NCI-H1436 treated with DMSO at 0.1 percent for 48 hours (cell line): Measurements from ENCODE around the gene ROBO1.
"Not testable (repeated sequence)": the region's sequence is repeated elsewhere in the genome, so short reads cannot be mapped to it uniquely, and the experiment has no call there.

Experiments used
- DNase-seq: peaks from one replicate; lab custom pipeline; 2025; lab: John Stamatoyannopoulos, UW

ROBO1 gene

DNA sequence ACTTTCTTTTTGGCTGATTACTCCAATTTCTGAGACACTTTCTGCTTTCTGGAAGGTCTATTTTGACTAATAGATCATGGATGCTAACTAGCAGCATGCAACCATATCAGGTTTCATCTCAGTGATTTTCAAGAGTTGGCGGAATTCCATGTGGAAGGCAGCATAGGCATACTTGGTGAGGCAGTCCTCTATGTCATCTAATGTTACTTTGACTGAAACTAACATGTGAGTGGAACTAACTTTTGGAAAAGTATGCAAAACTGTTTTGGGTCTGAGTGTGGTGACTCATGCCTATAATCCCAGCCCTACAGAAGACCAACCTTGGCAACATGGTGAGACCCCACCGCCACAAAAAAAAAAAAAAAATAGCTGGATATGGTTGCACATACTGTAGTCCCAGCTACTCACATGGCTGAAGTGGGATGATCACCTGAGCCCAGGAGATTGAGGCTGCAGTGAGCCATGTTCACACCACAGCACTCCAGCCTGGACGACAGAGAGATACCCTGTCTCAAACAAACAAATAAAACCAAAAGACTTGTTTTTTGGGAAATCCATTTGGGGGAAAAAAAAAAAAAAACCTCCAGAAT lies 1033.7 kb downstream of the ROBO1 start:
- no peak for DNase-seq

DNA sequence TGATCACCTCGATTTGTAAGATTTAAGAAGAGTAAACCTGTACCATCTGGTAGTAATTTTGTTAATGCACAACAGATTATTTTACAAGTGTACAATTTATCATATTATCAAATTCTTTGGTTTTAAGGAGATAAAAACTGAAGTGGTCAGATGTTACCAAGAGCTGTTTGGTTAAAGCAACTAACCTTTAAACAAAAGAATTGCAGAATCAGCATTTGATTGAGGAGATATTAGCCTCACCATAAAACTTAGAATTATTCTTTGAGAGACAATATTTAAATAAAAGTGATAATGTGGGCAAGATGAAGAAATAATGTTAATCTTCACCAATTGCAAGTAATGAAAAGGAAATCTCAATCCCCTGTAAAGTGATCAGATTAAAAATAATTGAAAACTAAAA lies 1034.9 kb downstream of the ROBO1 start:
- DNase-seq = no peak

DNA sequence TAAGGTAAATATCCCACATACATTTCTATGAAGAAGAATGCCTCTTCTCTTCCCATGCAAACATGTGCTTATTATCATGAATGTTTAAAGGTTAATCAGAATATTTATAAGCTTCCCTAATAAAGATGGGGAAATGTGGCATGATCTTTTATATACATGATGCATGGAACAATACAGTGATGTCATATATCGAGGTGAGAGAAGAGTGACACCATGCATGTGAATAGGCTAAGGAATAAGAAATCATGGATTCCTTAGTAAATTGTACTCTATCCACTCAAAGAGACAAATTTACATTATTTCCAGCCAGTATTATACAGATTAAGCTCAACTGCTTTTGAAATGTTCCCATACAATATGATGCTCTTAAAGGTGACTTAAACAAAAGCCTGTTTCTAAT lies 1035.3 kb downstream of the ROBO1 start:
- no peak for DNase-seq

DNA sequence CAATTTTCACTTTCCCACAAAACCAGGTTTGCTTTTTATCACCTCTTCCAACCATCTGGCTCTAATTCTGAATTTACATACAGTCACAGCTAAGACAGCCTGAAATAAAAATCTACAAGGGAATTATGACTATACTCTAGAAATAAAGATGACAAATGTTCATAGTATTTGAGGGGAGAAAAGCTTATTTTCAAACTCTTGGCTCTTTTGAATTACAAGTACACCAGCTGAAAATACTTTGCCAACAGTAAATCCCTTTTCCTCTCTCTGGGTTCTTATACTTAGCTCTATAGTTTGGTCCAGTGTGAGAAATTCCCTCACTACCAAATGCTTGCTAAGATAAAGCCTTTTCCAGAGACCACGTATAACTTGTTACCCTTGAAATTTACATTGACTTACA lies 1037.9 kb downstream of the ROBO1 start:
- DNase-seq = no peak

DNA sequence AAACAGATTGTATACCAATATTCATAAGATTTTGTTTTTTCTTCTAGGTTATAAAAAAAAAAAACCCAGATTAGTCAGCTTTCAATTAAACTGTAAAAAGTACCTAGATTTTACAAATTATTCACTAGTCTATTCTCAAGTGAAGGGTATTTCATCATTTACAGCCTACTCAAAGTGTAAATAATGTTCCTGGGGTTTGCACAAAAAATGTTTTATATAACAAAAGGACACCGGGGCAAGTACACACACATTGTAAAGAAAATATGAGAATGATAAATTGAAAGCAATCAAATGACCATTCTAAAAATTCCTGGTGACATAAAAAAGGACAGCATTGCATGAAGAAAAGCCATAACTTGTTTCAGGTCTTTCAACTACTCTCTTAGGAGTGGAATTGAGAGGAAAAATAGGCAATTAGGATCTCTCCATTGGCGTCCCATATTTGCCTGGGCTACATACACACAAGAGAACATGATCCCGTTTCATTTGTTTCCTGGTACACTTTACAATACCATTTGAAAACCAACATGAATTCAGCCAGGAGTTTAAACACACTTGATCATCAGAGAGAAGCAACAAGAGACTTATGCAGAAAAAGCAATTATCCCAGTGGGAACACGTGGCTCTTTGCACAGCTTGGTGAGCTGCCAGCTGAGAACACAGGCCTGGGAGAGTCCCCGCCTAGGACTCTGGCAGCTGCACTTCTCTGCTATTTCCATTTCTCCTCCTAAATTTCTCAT lies 1039.2 kb downstream of the ROBO1 start:
- peak; percentile 67 for DNase-seq

DNA sequence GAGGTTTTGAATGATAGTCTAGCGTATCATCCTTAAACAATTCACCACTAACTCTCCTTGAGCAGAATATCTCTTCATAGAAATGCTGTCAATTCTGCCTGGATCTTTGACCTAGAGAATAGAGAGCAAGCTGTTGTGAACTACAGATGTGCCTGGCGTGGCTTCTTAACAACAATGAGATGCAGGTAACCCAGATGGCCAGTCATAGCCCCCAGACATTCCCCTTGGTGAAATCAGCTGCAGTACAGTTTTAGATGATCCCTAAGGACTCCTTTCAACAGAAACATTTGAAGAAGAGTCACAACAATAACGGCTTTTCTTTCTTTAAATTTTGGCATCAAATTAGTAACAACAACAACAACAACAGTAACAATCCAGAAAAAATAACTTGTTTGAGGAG lies 1041.3 kb downstream of the ROBO1 start:
- DNase-seq = no peak

DNA sequence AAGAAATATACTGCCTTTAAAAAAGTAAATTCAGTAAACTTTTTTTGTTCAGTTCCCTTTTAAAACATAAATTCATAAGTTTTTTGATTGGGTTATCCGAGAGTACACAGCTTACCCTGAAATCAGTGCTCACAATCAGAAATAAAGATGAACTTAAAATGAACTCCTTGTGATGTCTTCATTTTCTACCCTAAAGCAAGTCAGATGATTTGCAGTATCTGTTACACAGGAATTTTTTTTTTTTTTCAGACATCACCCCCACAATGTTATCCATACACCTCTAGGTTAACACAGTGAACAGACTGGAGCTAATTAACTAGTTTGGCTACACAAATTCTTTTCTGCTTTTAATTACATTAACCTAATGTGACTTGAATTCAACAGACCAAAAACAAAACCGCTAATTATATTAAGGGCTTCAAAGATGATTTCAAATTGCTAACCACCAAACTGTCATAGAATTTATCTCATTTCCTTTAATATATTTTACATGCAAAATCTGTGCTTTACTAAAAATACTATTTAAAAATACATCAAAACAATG lies 1042.0 kb downstream of the ROBO1 start:
- DNase-seq = no peak

DNA sequence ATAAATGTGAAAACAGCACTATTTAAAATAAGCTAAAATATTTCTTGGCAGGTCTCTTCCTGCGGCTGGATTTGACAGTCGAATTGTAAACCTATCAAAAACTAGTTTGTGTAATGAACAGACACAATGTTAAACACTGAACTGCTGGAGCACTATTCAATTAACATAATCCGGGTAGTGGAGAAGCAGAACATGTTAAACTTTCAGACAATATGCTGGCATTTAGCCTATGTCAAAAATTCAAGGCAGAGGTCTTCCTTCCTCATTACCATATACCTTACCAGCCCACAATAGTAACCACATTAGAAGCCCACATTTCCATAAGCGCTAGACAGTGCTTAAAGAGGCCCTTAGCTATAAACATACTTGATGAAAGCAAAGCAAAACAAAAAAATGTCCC lies 1042.9 kb downstream of the ROBO1 start:
- DNase-seq = no peak

DNA sequence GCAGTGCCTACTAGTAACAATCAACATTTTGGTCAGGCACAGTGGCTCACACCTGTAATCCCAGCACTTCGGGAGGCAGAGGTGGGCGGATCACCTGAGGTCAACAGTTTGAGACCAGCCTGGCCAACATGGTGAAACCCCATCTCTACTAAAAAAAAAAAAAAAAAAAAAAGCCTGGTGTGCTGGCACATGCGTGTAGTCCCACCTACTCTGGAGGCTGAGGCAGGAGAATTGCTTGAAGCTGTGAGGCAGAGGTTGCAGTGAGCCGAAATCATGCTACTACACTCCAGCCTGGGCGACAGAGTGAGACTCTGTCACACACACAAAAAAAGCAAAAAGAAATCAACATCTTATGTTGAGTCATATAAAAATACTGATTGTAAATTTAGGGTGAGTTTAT lies 1043.4 kb downstream of the ROBO1 start:
- DNase-seq = not testable (repeated sequence)

DNA sequence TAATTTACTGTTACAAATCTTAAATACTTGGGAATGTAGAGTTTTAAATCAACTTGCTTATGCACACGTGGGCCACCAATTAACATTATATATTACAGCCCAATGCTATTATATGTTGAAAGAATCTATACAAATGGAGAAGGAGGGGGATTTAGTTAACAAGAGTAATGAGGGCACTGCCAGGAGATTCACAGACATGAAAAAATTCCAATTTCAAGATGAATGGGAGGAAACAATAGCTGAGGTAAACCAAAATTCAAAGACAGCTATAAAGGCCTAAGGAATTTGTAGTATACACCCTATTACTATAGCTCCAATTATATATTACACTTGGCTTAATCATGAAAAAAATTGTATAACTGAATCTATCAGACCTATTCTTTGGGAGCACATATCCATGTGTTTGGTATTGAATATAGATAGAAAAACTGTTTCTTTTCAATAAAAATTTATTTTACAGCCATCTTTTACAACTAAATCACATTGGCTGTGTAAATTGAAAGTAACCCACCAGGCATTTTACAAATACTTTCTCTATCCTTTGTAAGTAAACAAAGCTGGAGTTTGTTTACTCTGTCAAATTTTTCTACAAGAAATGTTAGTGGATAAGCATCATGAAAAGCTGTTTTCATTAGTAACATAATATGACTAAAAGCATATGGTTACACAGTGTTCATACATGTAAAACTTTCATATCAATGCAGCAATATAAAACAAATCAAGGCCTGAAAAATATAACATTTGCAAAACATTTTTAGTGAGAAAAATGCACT lies 1045.8 kb downstream of the ROBO1 start:
- no peak for DNase-seq

DNA sequence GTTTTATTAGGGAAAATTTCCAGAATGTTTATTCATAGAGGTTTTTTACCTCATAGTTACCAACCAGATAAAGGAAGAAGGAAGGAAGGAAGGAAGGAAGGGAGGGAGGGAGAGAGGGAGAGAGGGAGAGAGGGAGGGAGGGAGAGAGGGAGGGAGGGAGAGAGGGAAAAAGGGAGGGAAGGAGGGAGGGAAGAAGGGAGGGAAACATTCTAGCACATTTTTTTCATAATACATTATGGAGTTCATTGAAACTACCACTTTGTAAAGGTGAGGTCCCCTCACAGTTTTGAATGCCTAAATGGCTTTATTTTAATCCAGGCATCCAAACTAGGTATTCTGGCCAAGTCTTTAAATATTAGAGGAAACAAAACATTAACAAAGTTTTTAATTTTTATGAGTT lies 1049.1 kb downstream of the ROBO1 start:
- DNase-seq = no peak

DNA sequence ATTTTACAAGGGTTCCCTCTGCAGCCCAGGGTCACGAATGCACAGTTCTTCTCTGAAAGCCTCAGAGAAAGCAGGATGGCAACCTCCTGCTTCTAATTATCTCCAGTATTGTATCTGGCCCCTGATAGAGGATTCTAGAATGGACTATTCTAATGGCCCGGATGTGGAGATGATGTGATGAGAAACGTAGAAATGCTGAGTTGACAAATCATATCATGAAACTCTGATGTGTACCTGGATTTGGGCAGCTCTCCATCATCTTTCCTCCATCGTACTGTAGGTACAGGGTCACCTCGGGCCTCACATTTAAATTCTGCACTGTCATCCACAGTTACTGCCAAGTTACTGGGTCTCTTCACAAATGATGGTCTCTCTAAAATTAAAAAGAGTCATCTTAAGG lies 1050.8 kb downstream of the ROBO1 start:
- no peak for DNase-seq

DNA sequence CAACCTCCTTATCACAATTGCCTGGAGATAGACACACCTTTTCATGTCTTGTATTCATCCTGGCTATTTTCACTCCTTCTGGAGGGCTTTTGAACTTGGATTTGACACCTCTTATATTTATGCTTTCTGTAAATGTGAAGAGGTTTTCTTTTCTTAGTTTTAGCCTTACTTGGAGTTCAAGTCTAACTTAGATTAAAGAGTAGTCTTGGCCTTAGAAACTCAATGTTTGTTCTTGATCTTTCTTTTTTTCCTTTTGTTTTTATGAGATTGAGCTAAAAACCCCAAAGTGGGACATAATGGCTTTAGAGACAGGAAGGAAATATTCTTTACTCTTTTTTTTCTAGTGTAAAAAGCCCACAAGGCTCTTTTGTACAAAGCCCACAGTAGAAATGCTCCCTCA lies 1054.9 kb downstream of the ROBO1 start:
- DNase-seq = no peak

DNA sequence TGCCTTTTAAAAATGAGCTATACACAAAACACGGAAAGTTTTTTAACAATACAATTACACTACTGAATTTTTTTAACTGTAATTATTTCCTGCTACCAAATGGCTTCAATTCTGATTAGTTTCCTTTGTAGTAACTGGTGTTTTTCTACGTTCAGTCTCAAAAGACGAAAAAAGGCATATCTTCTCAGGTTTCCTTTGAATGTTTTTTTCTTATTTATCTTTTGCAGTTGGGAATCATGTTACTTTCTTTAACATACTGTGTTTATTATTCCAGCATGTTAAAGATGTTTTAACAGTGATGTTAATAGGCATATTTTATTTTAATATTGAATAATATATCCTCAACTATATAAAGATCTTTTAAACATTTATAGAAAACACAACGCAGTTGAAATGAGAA lies 1055.5 kb downstream of the ROBO1 start:
- no peak for DNase-seq

DNA sequence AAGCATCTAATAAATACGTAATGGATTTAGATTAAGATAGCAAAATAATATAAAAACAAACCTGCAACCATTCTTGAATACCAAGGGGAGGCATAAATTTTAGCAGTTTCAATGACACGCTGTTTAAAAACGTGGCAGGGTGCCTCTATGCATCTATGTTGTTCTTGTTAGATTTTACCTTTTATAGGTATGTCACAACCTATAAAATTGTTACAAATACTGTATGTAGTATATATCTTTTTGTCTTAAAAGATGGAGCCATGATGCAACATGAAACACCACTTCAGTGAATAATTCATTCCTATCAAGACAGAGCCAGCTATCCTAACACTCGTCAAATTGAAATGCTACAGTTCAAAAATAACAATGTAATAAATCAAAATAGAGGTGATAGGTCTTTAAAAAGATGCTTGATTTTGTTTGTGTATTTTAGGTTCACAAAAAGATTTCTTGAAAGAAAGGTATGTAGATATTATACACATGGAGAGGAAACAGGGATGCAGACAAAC lies 1059.2 kb downstream of the ROBO1 start:
- no peak for DNase-seq

DNA sequence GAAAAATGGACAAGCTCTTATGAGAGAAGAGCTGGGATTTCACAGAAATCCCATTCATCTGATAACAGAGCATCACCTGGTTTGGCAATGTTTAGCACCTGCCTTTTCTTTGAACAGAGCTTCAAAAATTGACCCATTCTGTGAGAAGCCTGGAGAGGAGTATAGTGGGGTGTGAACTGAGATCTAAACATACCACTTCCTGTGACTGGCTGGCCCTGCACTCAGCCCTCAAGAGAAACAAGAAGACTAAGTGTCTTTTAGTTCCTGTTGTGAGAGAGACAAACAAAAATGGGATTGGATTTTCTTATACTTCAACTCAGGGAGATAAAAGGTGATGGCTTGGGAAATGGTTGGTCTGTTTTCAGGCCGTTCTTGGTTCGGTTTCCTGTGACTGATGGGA lies 1060.2 kb downstream of the ROBO1 start:
- DNase-seq = no peak

DNA sequence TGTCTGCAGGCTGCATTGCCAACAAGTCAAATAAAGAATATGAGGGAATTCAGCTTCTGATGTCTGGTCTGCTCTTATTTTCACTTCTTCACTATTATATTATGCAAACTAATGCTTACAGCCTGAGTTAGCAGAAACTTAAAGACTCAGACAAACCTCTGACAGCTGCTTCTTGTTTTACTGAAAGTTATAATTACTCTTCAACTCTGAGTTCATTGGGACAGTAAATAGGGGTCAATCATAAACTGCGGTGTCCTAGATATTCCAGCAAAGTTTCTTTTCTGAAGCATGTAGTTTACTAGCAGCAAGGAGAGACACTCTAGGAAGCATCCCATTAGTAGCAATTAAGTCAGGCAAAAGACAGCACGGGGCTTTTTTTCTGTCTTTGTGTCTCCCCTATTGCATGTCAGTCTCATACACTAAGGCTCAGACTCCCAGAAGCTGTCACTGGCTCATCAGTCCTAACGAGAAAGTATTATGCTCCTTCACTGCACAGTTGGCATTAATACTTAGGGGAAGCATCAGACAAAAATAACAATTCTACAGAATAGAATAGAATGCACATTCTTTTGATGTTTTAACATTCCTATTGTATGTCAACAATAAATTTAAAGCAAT lies 1060.8 kb downstream of the ROBO1 start:
- no peak for DNase-seq

DNA sequence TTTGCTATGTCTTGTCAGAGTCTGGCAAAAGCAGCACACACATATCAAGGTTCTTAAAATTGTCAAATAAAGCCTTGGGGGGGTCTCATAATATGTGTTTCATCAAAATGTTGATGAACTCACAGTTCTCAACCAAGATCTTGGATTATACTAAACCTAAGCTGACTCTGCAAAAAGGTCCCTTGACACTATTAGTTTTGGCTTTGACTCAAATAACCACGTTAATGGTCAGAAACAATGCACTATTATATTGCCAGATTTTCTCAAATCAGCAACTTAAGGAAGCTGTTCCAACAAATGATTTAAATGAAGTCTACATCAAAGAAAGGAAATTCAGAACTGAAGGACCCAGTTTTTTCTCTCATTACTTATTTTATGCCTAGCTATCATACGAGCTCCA lies 1063.9 kb downstream of the ROBO1 start:
- no peak for DNase-seq

DNA sequence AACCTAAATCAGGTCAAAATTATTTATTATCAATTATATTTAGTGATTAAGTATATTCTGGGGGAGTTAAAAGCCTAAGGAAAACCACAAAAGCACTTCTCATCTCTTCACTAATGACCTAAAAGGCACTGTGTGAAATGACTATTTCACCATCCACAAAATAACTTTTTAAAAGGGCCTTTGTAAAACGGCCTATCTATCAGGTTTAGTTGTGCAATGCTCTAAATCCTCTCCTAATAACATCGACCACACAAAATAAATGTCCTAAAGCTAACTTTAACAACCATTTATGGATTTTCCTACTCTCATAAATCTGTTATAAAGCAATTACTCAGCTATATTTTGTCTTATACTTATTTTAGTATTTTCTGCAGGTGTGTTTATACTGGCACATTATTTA lies 1066.3 kb downstream of the ROBO1 start:
- DNase-seq = no peak

DNA sequence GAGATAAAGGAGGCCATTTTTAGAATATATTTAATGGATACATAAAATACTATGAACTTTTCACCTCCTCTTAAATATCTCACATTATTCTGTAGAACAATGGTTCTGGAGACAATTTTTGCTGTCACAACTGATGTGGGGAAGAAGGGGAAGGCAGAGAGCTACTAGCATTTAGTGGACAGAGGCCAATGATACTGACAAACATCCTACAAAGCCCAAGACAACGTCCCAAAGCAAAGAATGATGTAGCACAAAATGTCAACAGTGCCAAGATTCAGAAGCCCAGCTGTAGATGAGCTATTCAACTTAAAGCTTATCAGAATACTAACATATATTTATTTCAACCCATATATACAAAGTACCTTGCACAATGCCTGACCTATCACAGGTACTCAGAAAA lies 1069.4 kb downstream of the ROBO1 start:
- DNase-seq = no peak

DNA sequence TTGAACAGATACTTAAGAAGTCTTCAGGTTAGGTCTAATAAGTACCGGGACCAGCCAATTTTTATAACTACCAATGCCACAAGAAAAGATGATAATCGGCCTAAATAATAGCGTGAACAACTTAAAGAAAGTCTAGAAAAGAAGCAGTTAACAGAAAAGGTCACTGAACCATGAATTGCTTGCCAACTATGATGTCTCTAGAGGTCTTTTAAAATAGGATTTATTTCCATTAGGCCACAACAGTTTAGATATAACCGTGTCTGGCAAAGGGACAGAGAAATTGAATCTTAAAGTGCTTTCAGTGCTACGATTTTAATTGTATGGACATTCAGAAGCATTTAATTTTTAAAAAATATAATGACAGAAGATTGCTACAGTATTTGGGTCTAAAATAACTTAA lies 1070.4 kb downstream of the ROBO1 start:
- no peak for DNase-seq

DNA sequence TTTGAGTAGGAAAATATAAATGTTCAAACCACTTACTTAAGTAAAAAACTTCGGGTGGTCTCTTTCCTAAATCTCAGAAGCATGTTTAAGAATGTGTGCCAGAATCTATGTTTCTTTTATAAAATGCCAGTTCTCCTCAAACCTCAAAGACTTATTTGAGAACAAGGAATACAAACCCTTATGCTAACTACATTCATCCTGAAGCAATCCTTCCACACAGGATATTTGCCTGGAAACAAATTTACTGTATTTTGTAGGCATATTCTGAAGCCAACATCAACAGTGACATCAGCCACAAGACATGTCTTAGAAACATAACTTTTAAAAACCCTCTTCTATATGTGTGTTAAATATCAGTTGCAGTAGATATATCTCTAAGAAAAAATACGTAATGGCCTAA lies 1077.0 kb downstream of the ROBO1 start:
- DNase-seq = no peak
